Putamen (tissue), 1 donor: ENCODE results near the gene COL6A3.

Source experiments
- DNase-seq: peaks from one replicate; pipeline ENCODE4 v3.0.0-alpha.2; 2016; ENCODE audit warnings: low spot score

Gene COL6A3

DNA sequence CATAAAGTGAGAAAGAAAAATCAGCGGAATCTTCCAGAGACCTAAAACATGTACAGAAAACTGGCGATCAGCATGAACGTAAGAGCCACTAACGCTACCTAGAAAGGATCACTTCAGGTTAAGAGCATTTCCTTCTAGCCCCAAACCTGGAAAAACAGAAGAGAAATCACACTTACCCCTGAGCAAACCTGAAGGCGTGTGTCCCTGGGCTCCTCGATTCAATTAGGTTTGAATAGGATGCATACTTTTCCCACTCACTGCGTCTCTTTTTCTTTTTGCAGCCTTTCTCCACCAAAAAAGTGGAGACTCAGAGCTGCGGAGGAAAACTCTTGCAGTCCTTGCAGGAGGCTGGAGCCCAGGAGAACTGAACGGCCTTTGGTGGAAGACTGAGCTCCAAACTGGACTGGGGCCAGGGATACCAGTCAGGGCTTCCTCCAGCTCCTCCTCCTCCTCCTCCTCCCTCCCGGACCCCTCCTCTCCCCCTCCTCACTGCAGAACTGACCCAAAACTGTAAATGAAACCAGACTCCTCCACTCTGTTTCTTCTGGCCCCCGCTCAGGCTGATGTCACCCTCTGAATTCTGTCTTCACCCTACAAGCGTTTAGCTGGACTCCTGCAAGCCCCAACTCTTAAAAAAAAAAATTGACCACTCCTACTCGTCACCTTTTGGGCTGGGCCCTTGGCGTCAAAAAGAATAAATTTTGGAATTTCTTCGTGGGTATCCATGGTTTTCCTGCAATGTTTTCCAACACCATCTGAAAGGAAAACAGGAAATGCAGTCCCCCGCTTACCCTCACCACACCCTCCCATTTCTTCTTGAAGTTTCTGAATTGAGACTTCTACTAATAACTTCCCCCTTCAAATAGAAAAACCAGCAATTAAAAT, at the start of gene COL6A3:
Gene COL6A3 (minus strand): TSS at position 388 of the 885 bp plus-strand sequence. CDS start 17,347 bp downstream, outside the sequence.
- DNase-seq = no peak

GRCh38 chr2:237459741-237460174, 45.8 kb upstream of the COL6A3 start:
- DNase-seq = no peak

GRCh38 chr2:237459226-237459625, 45.3 kb upstream of the COL6A3 start:
- no peak for DNase-seq

DNA sequence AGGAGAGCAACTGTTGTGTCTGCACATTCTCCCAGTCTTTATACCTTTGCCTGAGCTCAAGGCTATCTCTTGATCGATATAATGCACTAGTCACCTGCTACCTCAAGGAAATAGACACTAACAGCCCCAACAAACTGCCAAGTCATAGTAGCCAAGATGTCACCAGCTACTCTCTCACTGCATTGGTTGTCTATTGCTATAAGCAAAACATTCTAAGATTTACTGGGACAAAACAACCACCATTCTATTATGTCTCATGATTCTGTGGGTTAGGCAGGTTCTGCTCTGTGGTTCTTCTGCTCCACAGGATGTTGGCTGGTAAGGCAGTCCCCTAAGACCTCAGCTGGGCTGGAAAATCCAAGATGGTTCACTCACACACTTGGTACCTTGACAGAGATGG, 44.6 kb upstream of the COL6A3 start:
- DNase-seq = no peak

DNA sequence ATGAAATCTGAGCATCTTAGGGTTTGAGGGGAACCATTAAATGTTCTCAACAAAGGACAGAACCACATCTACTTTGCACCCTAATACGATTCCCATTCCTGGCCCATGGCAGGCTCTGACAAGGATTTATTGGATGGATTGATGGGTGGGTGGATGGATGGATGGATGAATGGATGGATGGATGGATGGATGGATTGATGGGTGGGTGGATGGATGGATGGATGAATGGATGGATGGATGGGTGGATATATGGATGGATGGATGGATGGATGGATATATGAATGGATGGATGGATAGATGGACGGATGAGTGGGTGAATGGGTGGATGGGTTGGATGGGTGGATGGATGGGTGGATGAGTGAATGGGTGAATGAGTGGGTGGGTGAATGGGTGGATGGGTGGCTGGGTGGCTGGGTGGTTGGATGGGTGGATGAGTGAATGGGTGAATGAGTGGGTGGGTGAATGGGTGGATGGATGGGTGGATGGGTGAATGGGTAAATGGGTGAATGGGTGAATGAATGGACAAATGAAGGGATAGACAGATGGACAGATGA, 43.5 kb upstream of the COL6A3 start:
- no peak for DNase-seq

DNA sequence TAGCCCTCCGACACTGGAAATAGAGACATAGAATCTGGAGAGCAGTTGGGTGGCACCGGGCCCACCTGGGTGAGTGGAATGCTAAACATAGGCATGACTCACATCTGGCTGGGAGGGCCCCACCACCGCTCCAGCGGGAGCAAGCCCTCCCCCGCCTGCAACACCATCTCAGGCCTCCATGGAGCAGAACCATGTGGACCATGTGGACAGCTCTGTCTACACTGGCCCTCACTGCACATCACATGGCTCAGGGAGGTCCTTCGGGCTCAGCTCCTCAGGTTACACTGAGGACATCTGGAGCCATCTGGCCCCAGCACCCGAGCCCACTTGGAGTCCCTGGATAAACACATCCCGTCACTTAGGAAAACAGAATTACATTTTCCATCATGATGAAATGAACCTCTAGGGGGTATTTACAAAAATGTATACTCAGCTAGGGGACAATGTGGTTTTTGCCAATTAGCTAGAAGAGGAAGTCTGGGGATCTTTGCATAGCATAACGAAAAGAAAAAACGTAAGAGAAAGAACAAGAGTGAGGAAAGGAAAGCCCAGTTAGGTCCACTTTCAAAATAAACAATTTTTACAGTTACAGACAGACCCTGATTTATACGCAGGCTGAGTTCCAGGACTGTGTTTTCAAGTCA, 42.4 kb upstream of the COL6A3 start:
- no peak for DNase-seq

DNA sequence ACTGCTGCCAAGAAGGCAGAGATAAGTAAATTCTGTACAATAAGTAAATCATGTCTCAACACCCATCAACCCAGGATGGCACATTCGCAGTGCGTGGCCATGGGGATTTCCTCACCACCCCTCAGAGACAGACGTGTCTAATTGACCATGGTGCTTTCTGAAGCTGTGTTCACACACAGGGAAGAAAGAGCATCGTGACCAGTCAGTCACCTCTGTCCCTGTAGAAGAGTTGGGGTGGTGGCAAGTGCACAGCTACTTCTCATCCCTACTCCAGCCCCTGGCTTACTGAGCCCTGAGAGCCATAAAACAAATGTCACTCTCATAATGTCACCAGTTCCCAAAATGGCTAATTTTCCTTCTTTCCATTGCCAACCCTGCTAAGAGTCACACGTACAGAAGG, 41.8 kb upstream of the COL6A3 start:
- DNase-seq = no peak

GRCh38 chr2:237453671-237454070, 39.7 kb upstream of the COL6A3 start:
- DNase-seq = no peak

- DNase-seq = no peak
Observed at GRCh38 chr2:237452861-237453260, 38.9 kb upstream of the COL6A3 start.

DNA sequence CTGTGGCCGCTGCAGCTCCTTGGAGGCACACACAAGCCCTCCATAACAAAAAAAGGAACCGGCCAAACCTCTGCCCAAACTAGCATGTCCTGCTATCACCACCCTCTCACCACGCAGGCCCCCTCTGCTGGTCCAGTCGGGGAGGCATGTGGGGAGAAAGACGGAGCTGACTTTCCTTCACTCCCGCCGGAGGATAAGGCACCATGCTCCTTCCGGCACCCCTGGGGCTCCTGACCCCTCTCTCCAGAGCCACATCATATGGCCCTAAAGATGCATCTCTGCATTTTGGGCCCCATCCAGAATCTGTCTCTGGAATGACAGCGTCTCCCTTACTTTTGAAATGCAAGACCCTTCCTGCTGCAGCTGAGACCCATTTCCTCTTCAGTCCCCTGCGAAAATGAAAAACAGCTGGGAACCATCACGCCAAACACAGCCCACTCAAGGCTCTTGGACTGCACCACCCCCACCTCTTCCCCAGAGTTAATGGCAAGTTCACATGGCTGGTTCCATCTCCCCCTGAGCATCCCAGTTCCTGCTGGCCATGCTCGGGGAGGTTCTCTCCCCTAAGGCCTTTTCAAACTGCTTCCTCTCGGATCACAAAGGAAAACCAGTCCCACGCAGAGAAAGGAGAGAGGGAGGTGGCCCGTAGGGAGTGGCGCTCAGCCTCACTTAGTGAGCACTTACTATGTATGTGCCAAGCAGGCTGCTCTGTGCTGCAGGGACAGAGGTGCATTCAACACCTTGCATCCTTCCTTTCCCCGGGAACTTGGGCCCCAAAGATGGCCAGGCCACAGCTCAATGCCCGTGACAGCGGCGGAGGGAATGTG, 37.9 kb upstream of the COL6A3 start:
- DNase-seq = no peak

- DNase-seq = no peak
Observed at GRCh38 chr2:237450583-237450982, 36.6 kb upstream of the COL6A3 start.

GRCh38 chr2:237450108-237450507, 36.1 kb upstream of the COL6A3 start:
- no peak for DNase-seq

GRCh38 chr2:237449193-237449881, 35.4 kb upstream of the COL6A3 start:
- no peak for DNase-seq

- no peak for DNase-seq
Observed at GRCh38 chr2:237448626-237449025, 34.7 kb upstream of the COL6A3 start.

GRCh38 chr2:237448171-237448570, 34.2 kb upstream of the COL6A3 start:
- no peak for DNase-seq

DNA sequence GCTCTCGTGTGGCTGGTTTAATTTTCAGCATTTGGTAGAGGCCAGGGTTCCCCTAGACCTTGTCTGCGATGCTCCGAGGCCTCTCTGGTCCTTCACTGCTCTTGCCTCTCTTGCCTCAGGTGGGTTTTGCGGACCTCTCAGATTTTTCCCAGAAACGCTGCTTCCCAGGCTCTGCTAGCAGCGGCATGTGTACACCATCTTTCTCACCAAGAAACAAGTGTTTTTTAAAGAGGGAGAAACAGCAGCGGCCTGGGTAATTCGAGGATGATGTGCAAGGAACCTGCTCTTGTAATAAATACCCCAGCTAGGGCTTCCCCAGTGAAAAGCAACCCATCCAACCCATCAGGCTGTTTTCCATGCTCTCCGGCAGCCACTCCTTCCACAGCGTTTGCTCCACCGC, 33.5 kb upstream of the COL6A3 start:
- no peak for DNase-seq

DNA sequence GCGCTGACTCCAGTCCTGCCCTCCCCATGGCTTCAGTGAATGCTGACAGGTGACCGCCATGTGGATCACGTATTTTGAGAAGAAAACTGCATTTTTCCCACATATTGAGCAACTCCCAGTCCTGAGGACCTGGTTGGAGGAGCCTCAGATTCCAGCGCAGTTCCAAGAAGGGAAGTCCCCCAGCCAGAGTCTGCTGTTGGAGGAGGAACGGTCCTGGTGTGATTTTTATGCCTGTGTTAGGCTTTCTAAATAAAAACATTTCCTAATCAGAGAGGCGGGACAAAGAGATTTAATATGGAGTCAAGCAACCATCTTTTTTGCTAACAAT, 32.3 kb upstream of the COL6A3 start:
- DNase-seq = no peak

DNA sequence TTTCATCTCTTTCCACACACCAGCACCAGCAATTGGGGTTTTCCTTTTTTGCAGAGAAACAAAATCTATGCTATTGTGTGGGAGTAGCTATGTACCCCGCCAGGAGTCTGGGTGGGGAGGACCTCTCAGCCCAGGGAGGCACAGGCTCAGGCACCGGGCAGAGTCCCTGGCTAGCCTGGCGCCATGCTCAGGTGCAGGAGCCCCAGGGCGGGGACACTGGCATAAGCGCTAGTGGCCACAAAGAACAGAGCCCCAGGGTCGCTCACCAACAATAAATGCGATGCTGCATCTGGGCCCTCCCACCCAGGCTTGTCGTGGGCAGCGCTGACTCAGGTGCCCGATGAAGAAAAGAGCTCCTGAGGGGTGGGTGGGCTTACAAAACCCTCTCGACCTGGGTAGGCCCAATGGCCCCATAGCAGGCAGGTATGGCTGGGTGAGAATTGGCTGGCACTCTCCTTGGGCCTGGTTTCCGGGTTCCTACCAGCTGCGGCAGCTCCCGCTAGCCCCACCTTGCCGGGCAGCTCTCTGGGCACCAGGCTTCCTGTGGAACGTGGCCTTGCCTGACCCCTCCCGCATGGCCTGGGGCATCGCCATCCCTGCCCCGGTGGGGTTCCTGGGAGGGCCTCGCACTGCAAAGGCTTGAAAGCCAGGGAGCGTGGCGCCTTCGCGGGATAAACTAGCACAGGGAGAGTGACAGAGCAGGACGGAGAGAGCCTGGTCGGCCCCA, 31.8 kb upstream of the COL6A3 start:
- no peak for DNase-seq

GRCh38 chr2:237444071-237444470, 30.1 kb upstream of the COL6A3 start:
- DNase-seq = no peak

DNA sequence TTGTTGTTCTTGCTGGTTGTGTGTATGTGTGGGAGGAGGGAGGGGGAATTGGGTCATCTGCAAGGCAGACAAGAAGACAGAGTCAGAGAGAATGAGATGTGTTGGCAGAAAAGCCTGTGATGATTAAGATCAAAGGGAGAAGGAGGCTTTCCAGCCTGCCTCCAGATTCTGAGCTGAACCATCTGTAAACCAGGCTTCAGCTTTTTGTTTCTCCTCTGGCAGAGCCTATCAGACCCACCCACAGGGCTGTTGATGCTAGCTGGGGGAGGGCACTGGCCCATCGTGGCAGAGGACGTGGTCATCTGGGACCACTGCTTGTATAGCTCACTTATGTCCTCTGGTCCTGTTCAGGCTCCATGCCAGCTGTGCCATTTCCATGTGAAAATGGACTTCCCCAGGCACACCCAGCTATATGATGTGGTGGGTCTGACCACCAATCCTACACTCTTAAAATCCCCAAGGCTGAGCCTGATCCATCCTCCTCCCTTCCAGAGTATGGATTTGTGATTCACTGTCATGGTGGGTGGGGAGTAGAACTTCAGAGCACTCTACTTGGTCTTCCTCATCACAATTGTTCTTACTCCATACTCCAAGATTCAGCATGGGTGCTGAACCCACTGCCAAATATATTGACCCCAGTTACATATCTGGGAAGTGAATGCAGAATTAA, 27.8 kb upstream of the COL6A3 start:
- no peak for DNase-seq
